Posterior vena cava (tissue), 2 donors: ENCODE results near the gene HOXD4. TPM values are rescaled to one million over a fixed set of nuclear protein-coding genes. Genes with fewer than 3 reads are reported as not detected.

ENCODE experiments used
- DNase-seq: peaks from one replicate; pipeline ENCODE4 v3.0.0-alpha.2; 2020; ENCODE audit warnings: low spot score
- intact Hi-C, 2 donors: fragments of 100-400 bp; cut with DNase I; formaldehyde crosslinking; loops; one replicate each; pipeline versions ENCODE4 v1.14.1 to v1.14.2; 2022 to 2023
- total RNA-seq, 2 donors: library from RNA; stranded (reverse); fragmentation: NEBNext Ultra II Directional; extraction: Animal tissue kit (Norgen Biotek cat#: 25700); gene quantifications; one replicate each; pipeline ENCODE4 v1.2.1, GENCODE V29; 2021
- donor health status: DM: yes; HTN: yes; CAD: no.
- donor health status: DM: yes; HTN: yes; CAD: no.

Gene HOXD4
- total RNA-seq, 2 donors from 2014 or later, result 7.2 to 9.9 TPM

GRCh38 chr2:176162911-176163671 lies 11.7 kb downstream of the HOXD4 start:
- no peak for DNase-seq
- intact Hi-C loops, result no loop called here

DNA sequence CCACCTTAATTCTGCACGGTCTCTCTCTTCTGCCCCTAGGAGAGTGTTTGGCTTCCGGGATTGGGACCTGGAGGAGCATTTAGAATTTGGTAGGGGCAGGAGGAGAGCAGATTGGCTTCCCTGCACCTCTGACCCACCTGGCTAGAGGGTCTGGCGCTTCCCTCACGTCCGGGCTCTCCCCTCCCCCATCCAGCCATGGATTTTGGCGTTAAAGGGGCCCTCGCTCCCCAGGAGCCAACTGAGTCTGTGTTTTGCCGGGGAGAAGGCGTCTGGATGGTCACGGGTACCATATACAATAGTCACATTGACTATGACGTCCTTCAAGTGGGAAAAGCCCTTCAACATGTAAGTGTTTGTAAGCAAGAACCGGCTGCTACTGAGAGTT lies 12.3 kb downstream of the HOXD4 start:
- DNase-seq, result no peak
- intact Hi-C loops, result no loop called here

DNA sequence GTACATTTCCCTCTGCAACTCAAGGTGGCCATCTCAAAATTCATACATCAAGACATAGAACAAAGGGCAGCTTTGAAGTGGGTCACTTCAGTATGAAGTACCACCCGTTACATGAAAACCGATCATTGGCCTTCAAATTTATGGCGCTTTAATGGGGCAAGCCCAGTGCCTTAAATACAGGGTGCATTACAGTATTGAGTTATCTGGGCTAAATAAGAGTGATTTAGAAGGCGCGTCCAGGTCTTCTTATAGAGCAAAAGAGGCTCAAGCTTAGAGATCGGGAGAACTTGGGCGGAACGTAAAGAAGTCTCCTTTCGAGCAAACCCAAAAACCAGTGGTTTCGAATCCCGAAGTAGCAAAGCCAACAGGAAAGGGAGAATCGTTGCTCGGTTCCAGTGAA lies 12.9 kb downstream of the HOXD4 start:
- no peak for DNase-seq
- intact Hi-C loops, result no loop called here

GRCh38 chr2:176164611-176165369 lies 13.4 kb downstream of the HOXD4 start:
- intact Hi-C loops, result no loop called here
- DNase-seq, result no peak

GRCh38 chr2:176165370-176166050 lies 14.2 kb downstream of the HOXD4 start:
- intact Hi-C loops, result no loop called here
- DNase-seq, result no peak

- intact Hi-C loops, result no loop called here
- DNase-seq, result no peak
These were observed 14.9 kb downstream of the HOXD4 start for GRCh38 chr2:176166272-176166671.

DNA sequence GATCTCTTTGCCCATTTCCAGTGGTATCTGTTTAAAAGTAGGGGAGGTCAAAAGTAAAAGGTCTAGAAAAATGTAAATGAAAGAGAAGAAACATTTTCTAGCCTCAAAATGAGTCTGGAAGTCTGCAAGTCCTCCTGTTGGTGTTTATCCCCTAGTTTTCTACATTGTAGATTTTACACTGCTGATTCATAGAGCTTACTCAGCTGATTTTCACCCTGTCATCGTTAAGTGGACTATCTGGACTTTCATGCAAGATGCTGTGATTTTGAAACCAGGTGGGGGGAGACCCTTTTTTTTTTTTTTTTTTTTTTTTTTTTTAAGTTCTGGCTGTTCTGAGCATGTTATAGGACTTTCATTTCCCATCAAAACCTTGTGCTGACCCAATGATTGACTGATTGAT lies 16.0 kb downstream of the HOXD4 start:
- intact Hi-C loops, result no loop called here
- DNase-seq, result no peak

GRCh38 chr2:176169181-176169580 lies 17.8 kb downstream of the HOXD4 start:
- DNase-seq, result no peak
- intact Hi-C loops, result no loop called here

GRCh38 chr2:176169711-176170110 lies 18.4 kb downstream of the HOXD4 start:
- intact Hi-C loops, result no loop called here
- no peak for DNase-seq

DNA sequence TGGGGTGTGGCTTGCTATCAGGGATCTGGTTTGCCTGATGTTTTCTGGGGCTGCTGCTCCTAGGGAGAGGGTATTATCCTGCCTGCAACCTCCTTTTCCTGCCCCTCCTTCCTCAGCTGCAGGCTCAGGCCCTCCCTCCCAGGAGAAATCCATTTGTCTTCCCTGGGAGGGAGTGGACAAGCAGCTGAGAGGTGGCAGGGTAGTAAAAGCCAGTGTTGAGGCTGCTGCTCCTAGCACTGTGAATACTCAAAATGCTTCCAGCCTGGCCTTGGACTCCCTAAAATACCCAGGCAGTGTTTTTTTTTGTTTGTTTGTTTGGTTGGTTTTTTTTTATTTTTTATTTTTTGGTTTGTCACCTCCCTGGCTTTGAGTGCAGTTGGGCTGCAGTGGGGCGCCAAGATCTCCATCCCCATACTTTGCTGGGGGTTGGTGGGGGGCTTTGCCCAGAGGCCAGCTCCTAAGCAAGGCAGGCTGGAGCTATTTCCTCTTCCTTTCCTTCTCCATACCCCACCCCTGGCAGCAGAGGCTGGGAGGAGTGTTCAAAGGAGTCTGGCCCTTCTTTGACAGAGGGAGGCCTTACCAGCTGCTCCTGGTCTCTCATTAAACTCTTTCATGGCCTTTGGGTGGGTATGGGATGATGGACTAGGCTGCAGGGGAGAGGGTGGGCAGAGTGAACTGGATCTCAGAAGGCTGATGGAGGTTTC lies 19.4 kb downstream of the HOXD4 start:
- intact Hi-C loops, result no loop called here
- no peak for DNase-seq

DNA sequence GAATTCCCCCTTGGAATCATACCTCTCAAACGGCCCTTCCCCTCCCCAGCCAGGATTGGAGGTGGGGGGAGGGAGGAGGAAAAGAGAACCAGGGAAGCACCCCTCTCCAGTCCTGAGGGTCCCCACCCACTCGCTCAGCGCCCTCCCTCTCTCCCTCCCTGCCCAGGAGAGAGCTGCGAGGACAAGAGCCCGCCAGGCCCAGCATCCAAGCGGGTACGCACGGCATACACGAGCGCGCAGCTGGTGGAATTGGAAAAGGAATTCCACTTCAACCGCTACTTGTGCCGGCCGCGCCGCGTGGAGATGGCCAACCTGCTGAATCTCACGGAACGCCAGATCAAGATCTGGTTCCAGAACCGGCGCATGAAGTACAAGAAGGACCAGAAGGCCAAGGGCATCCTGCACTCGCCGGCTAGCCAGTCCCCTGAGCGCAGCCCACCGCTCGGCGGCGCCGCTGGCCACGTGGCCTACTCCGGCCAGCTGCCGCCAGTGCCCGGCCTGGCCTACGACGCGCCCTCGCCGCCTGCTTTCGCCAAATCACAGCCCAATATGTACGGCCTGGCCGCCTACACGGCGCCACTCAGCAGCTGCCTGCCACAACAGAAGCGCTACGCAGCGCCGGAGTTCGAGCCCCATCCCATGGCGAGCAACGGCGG lies 20.1 kb downstream of the HOXD4 start:
- intact Hi-C loops, result no loop called here
- no peak for DNase-seq

GRCh38 chr2:176172007-176172894 lies 20.9 kb downstream of the HOXD4 start:
- intact Hi-C loops, result no loop called here
- no peak for DNase-seq

DNA sequence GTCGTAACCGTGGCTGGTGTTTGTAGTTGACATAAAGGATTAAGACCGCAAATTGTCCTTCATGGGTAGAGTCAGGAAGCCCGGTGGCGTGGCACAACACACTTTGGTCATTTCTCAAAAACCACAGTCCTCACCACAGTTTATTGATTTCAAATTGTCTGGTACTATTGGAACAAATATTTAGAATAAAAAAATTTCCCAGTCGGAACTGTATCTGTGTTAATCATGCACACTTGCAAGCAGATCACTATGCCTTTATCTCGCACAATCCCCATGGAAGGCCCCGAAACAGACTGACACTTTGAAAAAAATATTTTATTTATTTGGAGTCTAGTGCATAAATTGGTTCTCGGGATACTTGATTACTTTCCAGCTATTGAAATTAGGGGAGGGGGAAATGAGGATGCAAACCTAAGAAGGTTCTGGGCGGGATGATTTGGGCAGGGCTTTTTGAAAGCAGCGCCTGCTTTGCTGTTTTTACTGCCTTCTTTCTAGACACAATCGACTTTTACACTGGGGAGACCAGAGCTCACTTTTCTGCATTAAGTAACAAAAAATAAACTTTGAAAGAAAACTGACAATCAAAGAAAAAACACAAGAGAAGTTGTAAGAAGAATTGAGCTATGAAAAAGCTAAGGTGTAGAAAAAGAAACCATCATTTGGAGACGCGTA lies 21.7 kb downstream of the HOXD4 start:
- no peak for DNase-seq
- intact Hi-C loops, result no loop called here

DNA sequence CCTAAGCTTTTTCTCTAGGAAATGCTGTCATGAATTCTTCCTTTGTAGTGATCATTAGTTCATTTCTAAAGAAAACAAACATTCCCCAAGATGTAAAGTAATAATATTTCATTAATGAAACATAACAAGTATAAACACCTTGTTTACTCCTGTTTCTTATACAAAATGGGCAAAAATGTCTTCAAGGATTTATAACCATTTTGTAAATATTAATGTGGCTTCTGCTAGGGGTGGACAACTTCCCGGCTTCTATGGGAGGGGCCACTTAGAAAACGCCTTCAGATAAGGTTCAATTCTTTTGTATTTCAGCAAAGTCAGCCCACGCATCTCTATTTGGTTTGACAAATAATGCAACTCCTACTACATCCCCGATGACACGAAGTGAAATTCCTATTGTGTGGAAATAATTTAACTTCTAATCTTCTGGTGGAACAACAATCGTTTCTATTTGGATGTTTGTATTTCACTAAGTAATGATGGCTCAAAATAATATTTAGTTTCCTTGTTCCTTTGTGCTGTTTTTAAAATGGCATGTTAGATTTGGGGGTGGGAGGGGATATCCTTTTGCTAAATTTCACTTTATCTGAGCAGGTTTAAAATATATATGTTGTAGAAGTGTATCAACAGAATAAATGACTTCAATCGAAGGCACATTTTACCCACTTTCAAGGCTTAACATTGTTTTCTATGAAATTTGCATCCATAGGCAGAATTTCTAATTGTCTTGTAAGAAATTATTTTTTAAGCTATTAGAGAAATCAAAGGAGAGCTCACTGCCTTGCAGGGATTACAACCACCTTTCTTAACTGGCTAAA lies 22.4 kb downstream of the HOXD4 start:
- intact Hi-C loops, result no loop called here
- no peak for DNase-seq

- DNase-seq, result no peak
- intact Hi-C loops, result no loop called here
These were observed 23.1 kb downstream of the HOXD4 start for GRCh38 chr2:176174382-176174823.

DNA sequence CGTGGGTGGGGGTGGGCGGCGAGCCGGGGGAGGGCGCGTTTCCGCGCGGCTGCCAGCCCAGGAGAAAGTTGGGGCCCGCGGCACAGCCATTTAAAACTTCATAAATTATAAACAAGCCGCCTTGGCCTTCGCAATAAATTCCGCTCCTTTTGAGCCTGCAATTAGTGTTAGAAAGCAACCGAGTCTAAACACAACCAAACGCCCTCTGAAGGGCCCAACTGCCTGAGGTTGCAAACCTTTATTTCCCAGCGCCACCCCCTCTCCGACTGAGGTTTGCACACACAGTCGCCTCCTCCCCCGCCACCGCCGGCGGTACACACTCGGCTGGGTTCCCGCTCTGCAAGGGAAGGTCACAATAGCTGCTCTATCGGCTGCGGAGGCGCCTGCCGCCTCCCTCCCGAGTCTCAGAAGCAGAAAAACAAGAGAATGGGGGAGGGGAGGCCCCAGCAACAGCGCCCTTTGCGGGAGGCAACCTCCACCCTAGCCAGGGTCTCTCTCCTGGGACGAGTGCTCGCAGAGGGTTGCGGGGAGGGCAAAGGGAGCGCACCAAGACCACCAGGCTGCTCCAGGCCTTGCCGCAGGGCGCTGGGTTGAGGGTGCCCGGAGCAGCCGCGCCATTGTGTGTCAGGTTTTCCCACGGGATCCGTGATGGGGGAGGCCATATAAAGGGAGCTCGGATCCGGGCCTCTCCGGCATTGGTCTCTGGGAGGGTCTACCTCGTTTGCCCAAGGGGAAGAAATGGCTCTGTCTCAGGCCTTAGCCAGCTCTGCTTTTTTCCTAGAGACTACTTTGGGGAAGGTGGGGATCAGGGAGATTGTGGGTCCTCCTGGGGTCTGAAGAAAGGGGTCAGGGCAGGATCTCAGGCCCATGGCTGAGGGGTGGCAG lies 23.7 kb downstream of the HOXD4 start:
- intact Hi-C loops, result no loop called here

More for the DNA sequence above, 23.7 kb downstream of the HOXD4 start:
- DNase-seq, result no peak
